Measurements from ENCODE around the gene WNT1.

- TF ChIP-seq, protein P1, sequence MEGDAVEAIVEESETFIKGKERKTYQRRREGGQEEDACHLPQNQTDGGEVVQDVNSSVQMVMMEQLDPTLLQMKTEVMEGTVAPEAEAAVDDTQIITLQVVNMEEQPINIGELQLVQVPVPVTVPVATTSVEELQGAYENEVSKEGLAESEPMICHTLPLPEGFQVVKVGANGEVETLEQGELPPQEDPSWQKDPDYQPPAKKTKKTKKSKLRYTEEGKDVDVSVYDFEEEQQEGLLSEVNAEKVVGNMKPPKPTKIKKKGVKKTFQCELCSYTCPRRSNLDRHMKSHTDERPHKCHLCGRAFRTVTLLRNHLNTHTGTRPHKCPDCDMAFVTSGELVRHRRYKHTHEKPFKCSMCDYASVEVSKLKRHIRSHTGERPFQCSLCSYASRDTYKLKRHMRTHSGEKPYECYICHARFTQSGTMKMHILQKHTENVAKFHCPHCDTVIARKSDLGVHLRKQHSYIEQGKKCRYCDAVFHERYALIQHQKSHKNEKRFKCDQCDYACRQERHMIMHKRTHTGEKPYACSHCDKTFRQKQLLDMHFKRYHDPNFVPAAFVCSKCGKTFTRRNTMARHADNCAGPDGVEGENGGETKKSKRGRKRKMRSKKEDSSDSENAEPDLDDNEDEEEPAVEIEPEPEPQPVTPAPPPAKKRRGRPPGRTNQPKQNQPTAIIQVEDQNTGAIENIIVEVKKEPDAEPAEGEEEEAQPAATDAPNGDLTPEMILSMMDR (IDR thresholded peaks at IDR 0.05), result no peak
- no peak for TF ChIP-seq POLR2A (IDR thresholded peaks at IDR 0.05)
These were observed 8.9 kb upstream of the WNT1 start for GRCh38 chr12:48969160-48969771.
